HG03442 (cell line): ENCODE results near the gene AHNAK.
"Not testable (repeated sequence)": the region's sequence is repeated elsewhere in the genome, so short reads cannot be mapped to it uniquely, and the experiment has no call there.

Source experiments
- ATAC-seq: cut with Tn5 transposase; IDR thresholded peaks from one replicate; pipeline ENCODE4 v1.9.1; 2021; ENCODE audit warnings: mild to moderate bottlenecking, moderate library complexity; ENCODE audit not compliant: unreplicated experiment

AHNAK gene

GRCh38 chr11:62499944-62500649 is 46.5 kb downstream of the AHNAK start:
- no peak for ATAC-seq

GRCh38 chr11:62499311-62499943 is 47.2 kb downstream of the AHNAK start:
- ATAC-seq, result not testable (repeated sequence)

GRCh38 chr11:62498492-62499286 is 47.9 kb downstream of the AHNAK start:
- ATAC-seq, result no peak

GRCh38 chr11:62498031-62498430 is 48.6 kb downstream of the AHNAK start:
- ATAC-seq, result no peak

- ATAC-seq, result no peak
Observed at GRCh38 chr11:62497132-62497801, 49.3 kb downstream of the AHNAK start.

- ATAC-seq, result no peak
Observed at GRCh38 chr11:62496676-62497075, 49.9 kb downstream of the AHNAK start.

GRCh38 chr11:62494246-62494645 is 52.4 kb downstream of the AHNAK start:
- no peak for ATAC-seq

- ATAC-seq, result no peak
Observed at GRCh38 chr11:62493801-62494200, 52.8 kb downstream of the AHNAK start.

GRCh38 chr11:62492586-62492985 is 54.0 kb downstream of the AHNAK start:
- ATAC-seq, result no peak

GRCh38 chr11:62491571-62492329 is 54.9 kb downstream of the AHNAK start:
- no peak for ATAC-seq

GRCh38 chr11:62489204-62489603 is 57.4 kb downstream of the AHNAK start:
- ATAC-seq, result no peak

- ATAC-seq, result no peak
Observed at GRCh38 chr11:62487738-62488551, 58.7 kb downstream of the AHNAK start.

GRCh38 chr11:62487136-62487535 is 59.5 kb downstream of the AHNAK start:
- ATAC-seq, result no peak

- no peak for ATAC-seq
Observed at GRCh38 chr11:62484352-62484751, 62.3 kb downstream of the AHNAK start.

- no peak for ATAC-seq
Observed at GRCh38 chr11:62482753-62483152, 63.9 kb downstream of the AHNAK start.

- ATAC-seq, result no peak
Observed at GRCh38 chr11:62479631-62480201, 66.9 kb downstream of the AHNAK start.

- no peak for ATAC-seq
Observed at GRCh38 chr11:62477927-62478326, 68.7 kb downstream of the AHNAK start.

GRCh38 chr11:62472063-62472884 is 74.3 kb downstream of the AHNAK start:
- no peak for ATAC-seq

GRCh38 chr11:62471603-62472002 is 75.0 kb downstream of the AHNAK start:
- ATAC-seq, result no peak
